Adrenal gland (tissue), 12 donors: ENCODE measurements around the gene IMPA2. TPM values are rescaled to one million over a fixed set of nuclear protein-coding genes. Genes with fewer than 3 reads are reported as not detected.
"Not testable (repeated sequence)": the region's sequence is repeated elsewhere in the genome, so short reads cannot be mapped to it uniquely, and the experiment has no call there.

ENCODE experiments used
- DNase-seq, 7 donors: peaks; one replicate each; pipeline ENCODE4 v3.0.0-alpha.2; 2019 to 2020
- H3K27ac ChIP-seq, 5 donors: fragments of 200-600 bp; sonication (generic) in 4 of 5; 1 replicate in 3 of 5; 2 replicates in 2 of 5; pipeline versions ENCODE4 v1.5.1 to v1.8.0; 2016 to 2020; ENCODE audit warnings: mild to moderate bottlenecking in 1 of 5
- H3K27me3 ChIP-seq: fragments of 200-600 bp; 2 replicates; pipeline ENCODE4 v1.8.0; 2021
- H3K36me3 ChIP-seq, 2 donors: fragments of 200-600 bp; replicated peaks in 1 of 2; 1 replicate in 1 of 2; 2 replicates in 1 of 2; pipeline versions ENCODE4 v1.5.1 to v1.8.0; 2018 to 2022
- H3K4me1 ChIP-seq, 2 donors: fragments of 200-600 bp; replicated peaks in 1 of 2; 1 replicate in 1 of 2; 2 replicates in 1 of 2; pipeline versions ENCODE4 v1.5.1 to v1.8.0; 2018 to 2021
- H3K4me3 ChIP-seq, 4 donors: fragments of 200-600 bp; sonication (generic) in 3 of 4; one replicate each; pipeline ENCODE4 v1.5.1; 2016 to 2018
- H3K9me3 ChIP-seq, 3 donors: fragments of 200-600 bp; sonication (generic) in 1 of 3; replicated peaks in 1 of 3; 1 replicate in 2 of 3; 2 replicates in 1 of 3; pipeline versions ENCODE4 v1.5.1 to v1.8.0; 2016 to 2021
- POLR2A ChIP-seq, 2 donors: fragments of 450-650 bp; IDR thresholded peaks; one replicate each; pipeline ENCODE4 v1.6.1; 2017; ENCODE audit warnings: antibody characterized with exemption in 2 of 2, mild to moderate bottlenecking in 2 of 2, moderate library complexity in 1 of 2
- WGBS, 4 donors: extraction: QIAGEN DNeasy Blood & Tissue Kit in 2 of 4; methylation state at CpG; one replicate each; pipeline versions ENCODE4 v1.1.5 to v1.1.7; 2013 to 2017; 5-methylcytosine and 5-hydroxymethylcytosine counted together
- intact Hi-C, 2 donors: fragments of 100-400 bp; cut with DNase I; formaldehyde crosslinking; loops; one replicate each; pipeline versions ENCODE4 v1.14.1 to v1.15.0; 2022 to 2023
- polyA plus RNA-seq, 3 donors: library from polyadenylated mRNA; stranded (reverse); fragments of 200-250 nt in 2 of 3; fragments of 350-450 nt in 1 of 3; fragmentation: Illumina TruSeq in 1 of 3; extraction: RNeasy Lipid Tissue Mini Kit (QIAGEN cat#74804) in 1 of 3; gene quantifications; one replicate each; pipeline ENCODE4 v1.2.3, GENCODE V29; 2013 to 2014
- total RNA-seq, 9 donors: library from RNA; depleted of rRNA in 4 of 9; stranded (reverse); fragments of >200 nt in 4 of 9; fragments of 120-200 nt in 1 of 9; fragmentation: NEBNext Ultra II Directional in 1 of 9; extraction: Animal tissue kit (Norgen Biotek cat#: 25700) in 1 of 9; gene quantifications; one replicate each; pipeline versions ENCODE4 v1.1.0 to v1.2.4, GENCODE V29; 2013 to 2023
- TF ChIP-seq, protein P1 (sequence below), 6 experiments: fragments of 450-650 bp in 4 of 6; fragments of 200-600 bp in 2 of 6; sonication (generic) in 1 of 6; IDR thresholded peaks; 1 replicate in 5 of 6; 2 replicates in 1 of 6; pipeline versions ENCODE4 v1.5.1 to v1.8.0; 2016 to 2021; ENCODE audit warnings: antibody characterized with exemption in 6 of 6, mild to moderate bottlenecking in 2 of 6, moderate library complexity in 1 of 6
- donor health status: healthy with polysubstance abuse.
- donor health status: Bipolar disorder and iron deficiency.
- donor health status: DM: yes; HTN: yes; CAD: no.
- donor health status: DM: no; HTN: no; CAD: no.
- donor health status: DM: no; HTN: no; CAD: no.
- donor health status: DM: yes; HTN: yes; CAD: no.

IMPA2 gene
- total and polyA plus RNA-seq, 12 donors, result 7.9 to 41.3 (median 20.4) TPM

DNA sequence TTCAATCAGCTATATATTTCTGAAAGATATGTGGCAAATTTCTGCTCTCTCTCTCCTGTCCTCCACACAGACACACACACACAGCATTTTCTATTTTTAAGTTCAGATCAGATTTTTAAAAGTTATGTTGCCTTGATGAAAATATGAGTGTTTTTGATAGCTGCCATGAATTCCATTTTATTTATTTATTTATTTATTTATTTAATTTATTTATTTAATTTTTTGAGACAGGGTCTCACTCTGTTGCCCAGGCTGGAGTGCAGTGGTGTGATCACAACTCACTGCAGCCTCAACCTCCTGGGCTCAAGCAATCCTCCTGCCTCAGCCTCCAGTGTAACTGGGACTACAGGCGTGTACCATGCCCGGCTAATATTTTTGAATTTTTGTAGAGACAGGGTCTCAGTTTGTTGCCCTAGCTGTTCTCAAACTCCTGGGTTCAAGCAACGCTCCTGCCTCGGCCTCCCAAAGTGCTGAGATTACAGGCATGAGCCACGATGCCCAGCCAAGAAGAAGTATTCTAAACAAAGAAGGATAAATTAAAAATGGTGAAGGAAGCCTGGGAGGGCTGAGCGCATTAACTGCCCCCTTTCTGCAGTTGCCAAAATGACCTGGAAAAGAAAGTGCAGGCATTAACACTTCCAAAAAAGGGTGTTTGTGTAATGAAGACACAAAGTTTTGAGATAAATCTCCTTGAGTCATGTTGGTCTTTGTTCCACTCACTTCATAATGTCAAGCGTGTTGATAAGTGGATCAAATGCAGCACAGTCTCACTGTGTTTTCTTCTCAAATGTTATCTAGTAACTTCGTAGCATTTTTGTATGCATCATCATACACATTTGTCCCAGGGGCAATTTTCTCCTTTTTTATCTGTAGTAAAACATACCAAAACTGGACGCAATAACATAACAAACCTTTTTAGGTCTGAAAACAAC, 11.1 kb upstream of the IMPA2 start:
- DNase-seq, result no peak
- WGBS, 4 donors, result 79 to 90% (median 83%) methylated on average over 9 of the region's 9 CpGs
- no peak for TF ChIP-seq POLR2A (IDR thresholded peaks at IDR 0.05)
- TF ChIP-seq, protein P1, sequence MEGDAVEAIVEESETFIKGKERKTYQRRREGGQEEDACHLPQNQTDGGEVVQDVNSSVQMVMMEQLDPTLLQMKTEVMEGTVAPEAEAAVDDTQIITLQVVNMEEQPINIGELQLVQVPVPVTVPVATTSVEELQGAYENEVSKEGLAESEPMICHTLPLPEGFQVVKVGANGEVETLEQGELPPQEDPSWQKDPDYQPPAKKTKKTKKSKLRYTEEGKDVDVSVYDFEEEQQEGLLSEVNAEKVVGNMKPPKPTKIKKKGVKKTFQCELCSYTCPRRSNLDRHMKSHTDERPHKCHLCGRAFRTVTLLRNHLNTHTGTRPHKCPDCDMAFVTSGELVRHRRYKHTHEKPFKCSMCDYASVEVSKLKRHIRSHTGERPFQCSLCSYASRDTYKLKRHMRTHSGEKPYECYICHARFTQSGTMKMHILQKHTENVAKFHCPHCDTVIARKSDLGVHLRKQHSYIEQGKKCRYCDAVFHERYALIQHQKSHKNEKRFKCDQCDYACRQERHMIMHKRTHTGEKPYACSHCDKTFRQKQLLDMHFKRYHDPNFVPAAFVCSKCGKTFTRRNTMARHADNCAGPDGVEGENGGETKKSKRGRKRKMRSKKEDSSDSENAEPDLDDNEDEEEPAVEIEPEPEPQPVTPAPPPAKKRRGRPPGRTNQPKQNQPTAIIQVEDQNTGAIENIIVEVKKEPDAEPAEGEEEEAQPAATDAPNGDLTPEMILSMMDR (IDR thresholded peaks at IDR 0.05), result no peak

GRCh38 chr18:11970836-11971226, 10.5 kb upstream of the IMPA2 start:
- H3K36me3 ChIP-seq, H3K4me1 ChIP-seq, H3K27ac ChIP-seq, H3K9me3 ChIP-seq, H3K27me3 ChIP-seq, DNase-seq, H3K4me3 ChIP-seq, intact Hi-C loops: not testable (repeated sequence)
- WGBS, 4 donors, result 90 to 95% (median 92%) methylated on average over 8 of the region's 8 CpGs

More for the DNA sequence above, 11.1 kb upstream of the IMPA2 start:
- intact Hi-C loops, result no loop called here
- Histone ChIP-seq H3K4me3 (no peak overlapping the region), H3K27me3 (no peaks in the 10 kb centered on the region), H3K9me3 (no peaks in the 10 kb centered on the region), H3K36me3 (no peaks in the 10 kb centered on the region), H3K27ac (no peak overlapping the region), H3K4me1 (no peaks in the 10 kb centered on the region)

GRCh38 chr18:11972371-11973174, 8.7 kb upstream of the IMPA2 start:
- no peak overlapping the region for H3K4me3 ChIP-seq
- intact Hi-C loops, result no loop called here
- no peaks in the 10 kb centered on the region for H3K36me3 ChIP-seq
- H3K27me3 ChIP-seq, result no peaks in the 10 kb centered on the region
- no peak for DNase-seq
- WGBS, 4 donors, result 84 to 91% (median 87%) methylated on average over 29 to 35 of the region's 35 CpGs
- TF ChIP-seq, protein P1 (IDR thresholded peaks at IDR 0.05), result no peak
- TF ChIP-seq POLR2A (IDR thresholded peaks at IDR 0.05), result no peak
- no peaks in the 10 kb centered on the region for H3K4me1 ChIP-seq
- H3K27ac ChIP-seq, result no peak overlapping the region
- H3K9me3 ChIP-seq, result no peaks in the 10 kb centered on the region

DNA sequence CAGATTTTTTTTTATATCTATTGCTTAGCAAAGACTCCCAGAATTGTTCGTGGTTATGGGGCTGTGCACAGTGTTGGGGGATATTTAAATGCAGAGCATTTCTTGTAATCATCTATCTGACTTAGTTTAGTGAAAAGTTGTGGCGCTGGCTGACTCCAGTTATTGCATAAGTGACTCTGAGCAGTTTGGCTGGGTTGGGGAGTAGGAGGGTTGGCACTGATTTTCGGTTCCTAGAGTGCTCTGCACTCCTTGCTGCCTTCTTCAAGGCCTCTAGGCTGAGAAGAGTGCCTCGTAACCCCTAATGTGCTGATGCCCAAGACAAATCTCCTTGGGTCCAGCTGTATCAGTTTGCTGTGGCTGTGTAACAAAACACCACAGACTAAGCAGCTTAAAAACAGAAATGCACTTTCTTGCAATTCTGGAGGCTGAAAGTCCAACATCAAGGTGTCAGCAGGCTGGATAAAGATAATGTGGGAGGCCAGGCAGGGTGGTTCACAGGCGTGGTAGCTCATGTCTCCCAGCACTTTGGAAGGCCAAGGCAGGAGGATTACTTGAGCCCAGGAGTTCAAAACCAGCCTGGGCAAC, 6.5 kb upstream of the IMPA2 start:
- intact Hi-C loops, result no loop called here
- no peak overlapping the region for H3K27ac ChIP-seq
- no peaks in the 10 kb centered on the region for H3K9me3 ChIP-seq
- no peak for DNase-seq
- 75 to 89% (median 76%) methylated on average over 4 to 5 of the region's 5 CpGs for WGBS, 4 donors
- H3K4me1 ChIP-seq, result peaks cover 2 to 4% of the 10 kb centered on the region in 2 donors
- H3K4me3 ChIP-seq, result no peak overlapping the region
- no peaks in the 10 kb centered on the region for H3K27me3 ChIP-seq
- TF ChIP-seq, protein P1 (IDR thresholded peaks at IDR 0.05), result no peak
- H3K36me3 ChIP-seq, result no peaks in the 10 kb centered on the region
